GM04504 (cell line): ENCODE data around the gene HOXD13.

ENCODE experiments used
- DNase-seq: peaks from one replicate; pipeline ENCODE4 v3.0.0-alpha.2; 2012; ENCODE audit warnings: low read depth

The HOXD13 gene

DNA sequence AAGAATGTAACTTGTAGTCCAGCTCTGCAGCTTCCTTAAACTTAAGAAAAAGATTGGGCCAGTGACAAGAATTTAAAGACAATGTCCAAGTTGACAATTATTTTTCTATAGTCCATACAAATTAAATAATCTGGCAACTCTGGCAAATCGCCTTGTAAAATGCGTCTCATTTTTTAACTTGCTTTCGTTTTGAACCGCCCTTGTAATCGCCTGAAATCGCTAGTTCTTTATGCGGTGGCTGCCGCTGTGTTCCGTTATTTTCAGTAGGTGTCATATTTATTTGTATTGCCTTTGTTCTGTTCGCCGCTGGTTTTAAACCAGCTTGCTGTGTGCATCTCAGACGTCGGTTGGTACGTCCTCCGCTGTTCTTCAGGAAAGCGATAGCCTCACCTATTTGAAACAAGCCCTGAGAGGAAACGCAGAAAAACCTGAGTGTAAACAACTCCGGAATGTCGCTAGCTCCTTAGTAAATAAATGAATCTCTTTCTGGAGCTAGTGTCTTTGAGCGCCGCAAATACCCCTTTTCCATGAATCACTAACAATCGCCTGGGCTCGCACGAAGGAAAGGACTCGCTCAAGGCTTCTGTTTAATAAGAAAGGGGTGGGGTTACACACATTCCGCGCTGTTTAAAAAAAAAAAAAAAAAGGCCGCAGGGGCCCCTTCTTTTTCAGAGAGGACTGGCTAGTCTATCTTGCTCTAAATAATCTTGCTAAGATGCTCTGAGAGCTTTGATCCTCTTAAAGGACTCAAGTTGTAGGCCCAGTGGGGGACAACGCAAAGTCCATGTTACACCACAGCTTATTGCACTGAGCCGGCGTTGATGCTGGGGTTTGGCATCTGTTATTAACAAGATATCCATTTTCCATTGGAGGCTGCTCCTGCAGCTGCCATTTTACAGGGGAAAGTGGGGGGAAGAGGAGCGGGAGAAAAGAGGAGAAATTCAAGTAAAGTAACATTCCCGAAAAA lies 40.0 kb downstream of the HOXD13 start:
- no peak for DNase-seq

DNA sequence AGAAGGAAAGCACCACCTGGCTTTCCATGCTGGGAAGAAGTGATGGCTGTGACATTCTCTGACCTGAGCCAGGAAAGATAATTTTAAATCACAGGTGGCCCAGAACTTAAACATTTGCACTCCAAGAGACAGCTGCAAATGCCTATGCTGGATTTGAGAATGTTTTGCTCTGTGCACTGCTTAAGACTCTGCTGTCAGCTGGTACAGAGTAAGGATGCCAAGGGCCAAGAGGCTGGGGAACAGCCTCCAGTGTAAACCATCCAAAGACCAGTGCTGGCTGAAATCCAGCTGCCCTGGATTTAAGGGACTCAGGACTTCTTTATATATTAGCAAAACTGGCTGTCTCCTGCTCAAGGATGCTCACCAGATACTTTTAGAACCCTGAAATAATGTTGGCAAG lies 40.9 kb downstream of the HOXD13 start:
- no peak for DNase-seq

GRCh38 chr2:176134035-176134434 lies 41.5 kb downstream of the HOXD13 start:
- DNase-seq: no peak

GRCh38 chr2:176135035-176135440 lies 42.5 kb downstream of the HOXD13 start:
- DNase-seq: no peak

DNA sequence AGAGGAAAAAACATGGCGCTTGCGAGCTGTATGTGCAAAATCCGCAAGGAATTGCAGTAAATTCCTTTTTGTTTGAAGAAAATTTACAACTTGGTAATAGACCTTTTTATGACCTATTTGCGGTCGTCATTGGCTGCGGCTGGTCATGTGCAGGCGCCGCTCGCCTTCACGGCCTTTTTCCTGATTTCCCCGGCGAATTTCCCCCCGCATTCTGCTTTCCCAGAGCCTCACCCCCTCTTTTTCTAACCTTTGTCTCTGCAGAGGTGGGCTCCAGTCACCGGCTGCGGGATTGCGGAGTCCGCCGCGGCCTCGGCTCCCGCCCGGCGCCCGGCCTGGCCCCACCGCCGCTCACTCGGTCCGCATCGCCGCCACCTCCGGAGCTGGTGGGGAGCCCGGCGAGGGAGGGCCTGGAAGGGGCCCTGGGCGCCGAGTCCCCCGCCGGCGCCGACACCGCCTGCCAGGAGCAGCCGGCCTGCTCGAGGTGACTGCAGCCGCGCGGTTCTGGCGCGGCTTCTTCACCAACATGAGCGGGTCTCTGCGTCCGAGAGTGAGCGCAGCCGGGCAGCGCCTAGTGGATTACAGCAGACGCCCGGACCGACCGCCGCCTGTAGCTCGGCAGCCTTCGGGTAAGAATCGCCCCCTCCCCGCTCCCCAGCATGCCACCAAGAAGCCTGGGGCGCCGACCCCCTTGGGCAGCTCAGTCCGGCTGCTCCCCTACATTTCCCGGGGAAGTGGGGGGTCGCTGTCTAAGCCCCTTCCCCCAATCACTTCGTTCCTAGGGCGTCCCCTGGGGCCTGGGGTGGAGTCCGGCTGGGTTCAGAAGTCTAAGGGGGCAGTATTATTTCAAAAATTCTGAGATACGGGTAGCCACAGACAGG lies 44.1 kb downstream of the HOXD13 start:
- no peak for DNase-seq

GRCh38 chr2:176137252-176137580 lies 44.7 kb downstream of the HOXD13 start:
- no peak for DNase-seq

DNA sequence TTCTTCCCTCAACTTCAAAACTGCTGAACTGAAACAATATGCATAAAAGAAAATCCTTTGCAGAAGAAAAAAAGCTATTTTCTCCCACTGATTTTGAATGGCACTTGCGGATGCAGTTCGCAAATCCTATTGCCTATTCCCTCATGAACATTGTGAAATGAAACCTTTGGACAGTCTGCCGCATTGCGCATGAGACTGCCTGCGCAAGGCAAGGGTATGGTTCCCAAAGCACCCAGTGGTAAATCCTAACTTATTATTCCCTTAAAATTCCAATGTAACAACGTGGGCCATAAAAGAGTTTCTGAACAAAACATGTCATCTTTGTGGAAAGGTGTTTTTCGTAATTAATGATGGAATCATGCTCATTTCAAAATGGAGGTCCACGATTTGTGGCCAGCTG lies 45.4 kb downstream of the HOXD13 start:
- DNase-seq: no peak

GRCh38 chr2:176138526-176138922 lies 46.0 kb downstream of the HOXD13 start:
- no peak for DNase-seq

- no peak for DNase-seq
Measured at GRCh38 chr2:176138923-176139660, 46.6 kb downstream of the HOXD13 start.

GRCh38 chr2:176139661-176140512 lies 47.4 kb downstream of the HOXD13 start:
- DNase-seq: no peak

DNA sequence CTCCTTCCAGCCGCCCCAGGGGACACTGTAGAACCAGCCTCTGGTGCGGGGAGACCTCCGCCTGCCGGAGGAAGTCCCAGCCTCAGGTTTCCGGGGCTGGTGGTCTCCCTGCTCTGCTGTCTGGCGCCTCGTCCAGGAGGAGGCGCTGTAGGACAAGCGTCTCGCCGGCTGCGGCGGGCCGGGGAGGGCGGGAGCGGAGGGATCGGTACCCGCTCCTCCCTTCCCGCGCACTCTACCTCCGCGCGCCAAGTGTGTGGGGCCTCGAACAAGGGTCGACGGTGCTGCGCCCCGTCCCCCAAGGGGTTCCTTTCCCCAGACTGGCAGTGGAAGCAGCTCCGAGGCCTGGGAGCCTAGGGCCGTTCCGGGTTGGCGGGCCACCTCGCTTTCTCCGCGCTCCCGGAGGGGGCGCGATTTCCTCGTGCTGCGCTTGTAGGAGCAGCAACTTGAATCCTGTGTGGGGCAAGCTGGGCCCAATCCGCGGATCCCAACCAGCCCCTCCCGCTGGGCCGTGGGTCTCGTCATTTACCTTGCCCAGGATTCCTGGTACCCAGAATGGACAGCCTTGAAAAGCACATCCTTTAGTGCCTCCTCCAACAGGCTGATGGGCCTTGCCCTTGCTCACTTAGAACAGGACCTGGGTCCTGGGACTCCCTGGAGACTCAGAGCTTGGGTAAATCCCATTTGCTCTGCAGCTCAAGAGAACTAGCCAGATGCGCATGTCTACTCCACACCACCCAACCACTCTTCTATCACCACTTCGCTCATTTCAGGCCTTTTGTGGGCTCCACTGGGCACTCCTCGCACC lies 48.2 kb downstream of the HOXD13 start:
- DNase-seq: no peak

- DNase-seq: no peak
Measured at GRCh38 chr2:176142281-176142680, 49.8 kb downstream of the HOXD13 start.
